Panc1 (cell line): ENCODE data around the gene SELENOS. TPM values are rescaled to one million over a fixed set of nuclear protein-coding genes. Genes with fewer than 3 reads are reported as not detected.

Source experiments
- ATAC-seq: fragments of 200-7000 bp; cut with Tn5 transposase; 2 replicates; pipeline ENCODE4 v1.9.1; 2020; ENCODE audit warnings: mild to moderate bottlenecking, moderate library complexity
- BruUV-seq: library from RNA; stranded (reverse); fragments of 400-500 nt; replicated peaks from 2 replicates; lab custom pipeline; 2021; lab: Mats Ljungman, UMichigan
- CTCF ChIA-PET: fragments of 300-600 bp; sonication (Branson Sonifier 250); formaldehyde crosslinking; loops from one replicate; lab custom pipeline; 2022; ENCODE audit warnings: antibody characterized with exemption; lab: Charles Lee
- POLR2A ChIA-PET: fragments of 300-600 bp; sonication (Branson Sonifier 250); formaldehyde crosslinking; loops from one replicate; lab custom pipeline; 2022; ENCODE audit warnings: antibody characterized with exemption; lab: Charles Lee
- DNase-seq: peaks from one replicate; pipeline ENCODE4 v3.0.0-alpha.2; 2010; ENCODE audit warnings: low read depth, low spot score
- H3K27ac ChIP-seq: 2 replicates; pipeline ENCODE4 v1.5.1; 2011; ENCODE audit warnings: mild to moderate bottlenecking, low read length, inconsistent platforms
- H3K27me3 ChIP-seq: fragments of 200-500 bp; sonication (Bioruptor generic); 2 replicates; pipeline ENCODE4 v1.6.0; 2014; ENCODE audit warnings: low read length, inconsistent platforms; ENCODE audit not compliant: control insufficient read depth, insufficient read depth
- H3K36me3 ChIP-seq: fragments of 200-500 bp; sonication (Bioruptor generic); 2 replicates; pipeline ENCODE4 v1.5.1; 2014; ENCODE audit warnings: inconsistent platforms, mild to moderate bottlenecking, low read length, moderate library complexity; ENCODE audit not compliant: control insufficient read depth, insufficient read depth
- H3K4me1 ChIP-seq: 2 replicates; pipeline ENCODE4 v1.5.1; 2011; ENCODE audit warnings: inconsistent platforms, mild to moderate bottlenecking, low read length, moderate library complexity; ENCODE audit not compliant: control insufficient read depth, insufficient read depth
- H3K4me3 ChIP-seq, 2 experiments: 2 replicates each; pipeline ENCODE4 v1.5.1; 2011 to 2012; ENCODE audit warnings: low read depth in 2 of 2, low read length in 2 of 2, mild to moderate bottlenecking in 2 of 2, inconsistent platforms in 1 of 2, moderate library complexity in 1 of 2
- H3K9me3 ChIP-seq: fragments of 200-500 bp; sonication (Bioruptor generic); 2 replicates; pipeline ENCODE4 v1.5.1; 2014; ENCODE audit warnings: low read depth, mild to moderate bottlenecking, inconsistent platforms, low read length, moderate library complexity; ENCODE audit not compliant: control insufficient read depth, insufficient read depth
- POLR2AphosphoS5 ChIP-seq: IDR thresholded peaks from 2 replicates; pipeline ENCODE4 v1.6.1; 2012; ENCODE audit warnings: mild to moderate bottlenecking, low read depth, low read length, moderate library complexity
- SIN3A ChIP-seq: IDR thresholded peaks from 2 replicates; pipeline ENCODE4 v1.6.1; 2012; ENCODE audit warnings: low read depth, mild to moderate bottlenecking, low read length, moderate library complexity, borderline replicate concordance; ENCODE audit not compliant: insufficient read depth
- TCF7L2 ChIP-seq: IDR thresholded peaks from 2 replicates; pipeline ENCODE4 v1.6.1; 2011; ENCODE audit warnings: mild to moderate bottlenecking, low read depth, low read length, inconsistent platforms
- in situ Hi-C: cut with HindIII; loops from 2 replicates; pipeline ENCODE4 v1.10.0; 2016; ENCODE audit warnings: low sequenced_read_pairs, low pct_unique_long_range_greater_than_20kb
- intact Hi-C: fragments of 100-400 bp; cut with micrococcal nuclease; formaldehyde crosslinking; loops from one replicate; pipeline ENCODE4 v1.10.0; 2022; ENCODE audit not compliant: unreplicated experiment
- total RNA-seq: library from RNA; stranded (reverse); gene quantifications from one replicate; pipeline ENCODE4 v1.2.1, GENCODE V29; 2021; ENCODE audit not compliant: unreplicated experiment
- TF ChIP-seq, protein P1 (sequence below): fragments of 450-650 bp; IDR thresholded peaks from 2 replicates; pipeline ENCODE4 v1.5.1; 2017; ENCODE audit warnings: mild to moderate bottlenecking
- TF ChIP-seq, protein P2 (sequence below), 2 experiments: IDR thresholded peaks; 2 replicates each; pipeline ENCODE4 v1.6.1; 2011 to 2012; ENCODE audit warnings: low read depth in 2 of 2, control low read depth in 1 of 2, low read length in 1 of 2, mild to moderate bottlenecking in 1 of 2, moderate library complexity in 1 of 2; ENCODE audit not compliant: insufficient read depth in 1 of 2

SELENOS gene
- total RNA-seq, 1 experiment from 2014 or later: 74.9 TPM

DNA sequence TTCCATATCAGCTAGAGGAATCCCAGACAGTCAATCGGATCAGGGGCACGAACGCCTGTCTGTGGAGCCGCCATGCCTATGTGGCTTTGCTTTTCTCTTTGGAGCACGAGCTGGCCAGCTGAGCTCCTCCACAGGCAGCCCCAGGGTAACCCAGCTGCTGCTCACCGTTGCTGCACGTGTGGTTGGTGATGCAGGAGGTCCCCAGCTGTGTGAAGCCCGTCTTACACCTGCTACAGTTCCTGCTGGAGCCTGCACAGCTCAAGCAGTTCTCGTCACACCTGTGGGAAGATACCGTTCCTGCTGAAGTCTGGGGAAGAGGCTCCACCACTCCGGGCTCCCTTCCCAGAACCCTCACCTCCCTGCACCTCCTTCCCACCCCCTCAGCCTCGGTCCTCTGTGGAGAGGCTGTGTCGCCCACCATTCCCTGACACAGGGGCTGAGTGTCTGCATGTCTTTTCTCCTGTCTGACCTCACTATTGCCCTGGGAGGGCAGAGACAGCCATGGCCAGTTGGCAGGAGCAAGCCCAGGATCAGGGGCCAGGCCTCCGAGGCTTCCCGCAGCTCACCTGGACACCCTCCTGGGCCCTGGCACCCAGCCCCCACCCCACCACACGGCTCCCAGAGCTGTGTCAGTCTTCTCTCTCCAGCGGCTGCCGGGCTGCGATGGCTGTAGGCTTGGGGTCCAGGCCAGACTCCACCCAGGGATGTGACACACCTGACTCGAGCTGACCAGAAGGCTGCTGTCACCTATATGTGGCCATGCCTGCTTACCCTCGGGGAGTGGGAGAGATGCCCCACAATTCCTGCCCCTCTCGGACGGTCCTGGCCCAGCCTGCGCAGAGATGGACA, 30.0 kb upstream of the SELENOS start:
- no peaks in the 10 kb centered on the region for H3K27me3 ChIP-seq
- H3K4me3 ChIP-seq: no peak overlapping the region
- no TSS peak for BruUV-seq
- ChIA-PET CTCF (no interaction called here), POLR2A (interaction anchor here (0.6 kb wide), 1 partner anchor 362 kb away, joined by 3 read pairs; no protein-coding TSS in a partner anchor)
- H3K9me3 ChIP-seq: no peaks in the 10 kb centered on the region
- ATAC-seq (peak; percentile 19), DNase-seq (no peak)
- H3K4me1 ChIP-seq: no peaks in the 10 kb centered on the region; the same call in 1 of the 2 replicates
- TF ChIP-seq TCF7L2: no peak
- TF ChIP-seq, protein P1, sequence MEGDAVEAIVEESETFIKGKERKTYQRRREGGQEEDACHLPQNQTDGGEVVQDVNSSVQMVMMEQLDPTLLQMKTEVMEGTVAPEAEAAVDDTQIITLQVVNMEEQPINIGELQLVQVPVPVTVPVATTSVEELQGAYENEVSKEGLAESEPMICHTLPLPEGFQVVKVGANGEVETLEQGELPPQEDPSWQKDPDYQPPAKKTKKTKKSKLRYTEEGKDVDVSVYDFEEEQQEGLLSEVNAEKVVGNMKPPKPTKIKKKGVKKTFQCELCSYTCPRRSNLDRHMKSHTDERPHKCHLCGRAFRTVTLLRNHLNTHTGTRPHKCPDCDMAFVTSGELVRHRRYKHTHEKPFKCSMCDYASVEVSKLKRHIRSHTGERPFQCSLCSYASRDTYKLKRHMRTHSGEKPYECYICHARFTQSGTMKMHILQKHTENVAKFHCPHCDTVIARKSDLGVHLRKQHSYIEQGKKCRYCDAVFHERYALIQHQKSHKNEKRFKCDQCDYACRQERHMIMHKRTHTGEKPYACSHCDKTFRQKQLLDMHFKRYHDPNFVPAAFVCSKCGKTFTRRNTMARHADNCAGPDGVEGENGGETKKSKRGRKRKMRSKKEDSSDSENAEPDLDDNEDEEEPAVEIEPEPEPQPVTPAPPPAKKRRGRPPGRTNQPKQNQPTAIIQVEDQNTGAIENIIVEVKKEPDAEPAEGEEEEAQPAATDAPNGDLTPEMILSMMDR: no peak
- no peak for TF ChIP-seq POLR2AphosphoS5
- TF ChIP-seq SIN3A: no peak
- TF ChIP-seq, protein P2, sequence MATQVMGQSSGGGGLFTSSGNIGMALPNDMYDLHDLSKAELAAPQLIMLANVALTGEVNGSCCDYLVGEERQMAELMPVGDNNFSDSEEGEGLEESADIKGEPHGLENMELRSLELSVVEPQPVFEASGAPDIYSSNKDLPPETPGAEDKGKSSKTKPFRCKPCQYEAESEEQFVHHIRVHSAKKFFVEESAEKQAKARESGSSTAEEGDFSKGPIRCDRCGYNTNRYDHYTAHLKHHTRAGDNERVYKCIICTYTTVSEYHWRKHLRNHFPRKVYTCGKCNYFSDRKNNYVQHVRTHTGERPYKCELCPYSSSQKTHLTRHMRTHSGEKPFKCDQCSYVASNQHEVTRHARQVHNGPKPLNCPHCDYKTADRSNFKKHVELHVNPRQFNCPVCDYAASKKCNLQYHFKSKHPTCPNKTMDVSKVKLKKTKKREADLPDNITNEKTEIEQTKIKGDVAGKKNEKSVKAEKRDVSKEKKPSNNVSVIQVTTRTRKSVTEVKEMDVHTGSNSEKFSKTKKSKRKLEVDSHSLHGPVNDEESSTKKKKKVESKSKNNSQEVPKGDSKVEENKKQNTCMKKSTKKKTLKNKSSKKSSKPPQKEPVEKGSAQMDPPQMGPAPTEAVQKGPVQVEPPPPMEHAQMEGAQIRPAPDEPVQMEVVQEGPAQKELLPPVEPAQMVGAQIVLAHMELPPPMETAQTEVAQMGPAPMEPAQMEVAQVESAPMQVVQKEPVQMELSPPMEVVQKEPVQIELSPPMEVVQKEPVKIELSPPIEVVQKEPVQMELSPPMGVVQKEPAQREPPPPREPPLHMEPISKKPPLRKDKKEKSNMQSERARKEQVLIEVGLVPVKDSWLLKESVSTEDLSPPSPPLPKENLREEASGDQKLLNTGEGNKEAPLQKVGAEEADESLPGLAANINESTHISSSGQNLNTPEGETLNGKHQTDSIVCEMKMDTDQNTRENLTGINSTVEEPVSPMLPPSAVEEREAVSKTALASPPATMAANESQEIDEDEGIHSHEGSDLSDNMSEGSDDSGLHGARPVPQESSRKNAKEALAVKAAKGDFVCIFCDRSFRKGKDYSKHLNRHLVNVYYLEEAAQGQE (IDR thresholded peaks at IDR 0.05; ENCODE audit: insufficient read depth in 1 of 2, low read depth in 2 of 2, low read length in 1 of 2): no peak
- intact Hi-C loops: no loop called here
- in situ Hi-C loops: no loop called here
- H3K27ac ChIP-seq: no peak overlapping the region
- H3K36me3 ChIP-seq: no peaks in the 10 kb centered on the region

DNA sequence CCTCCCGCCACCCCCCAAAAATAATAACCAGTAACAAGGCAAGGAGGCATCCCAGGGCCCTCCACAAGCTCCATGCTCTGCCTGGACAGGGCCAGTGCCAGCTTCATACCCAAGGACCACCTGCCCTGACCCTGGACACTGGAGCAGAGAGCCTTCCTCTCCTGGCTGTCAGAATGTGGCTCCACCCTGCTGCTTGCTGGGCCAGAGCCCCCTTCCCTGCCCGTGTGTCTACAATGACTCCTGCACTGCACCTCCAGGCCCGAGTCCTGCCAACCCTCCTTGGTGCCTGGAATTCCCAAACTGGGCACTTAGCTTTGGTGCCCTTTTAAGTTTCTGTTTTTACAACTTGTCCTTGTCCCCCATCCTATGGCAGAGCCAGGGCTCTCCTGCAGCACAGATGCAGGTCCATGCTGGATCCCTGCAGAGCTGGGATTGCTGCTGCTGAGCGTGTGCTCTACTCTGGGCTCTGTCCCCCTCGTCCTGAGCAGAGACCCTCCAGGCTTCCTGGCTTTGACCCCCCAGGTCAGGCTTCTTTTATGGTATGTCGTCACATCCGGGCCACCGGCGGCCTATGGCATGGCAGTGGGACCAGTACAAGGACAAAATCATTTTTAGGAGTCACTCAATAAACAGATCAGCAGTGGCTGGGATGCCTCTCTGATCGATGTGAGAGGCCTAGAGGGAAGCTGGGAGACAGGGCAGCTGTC, 29.2 kb upstream of the SELENOS start:
- DNase-seq: no peak
- Histone ChIP-seq H3K4me3 (no peak overlapping the region), H3K4me1 (no peaks in the 10 kb centered on the region; the same call in 1 of the 2 replicates), H3K9me3 (no peaks in the 10 kb centered on the region), H3K27me3 (no peaks in the 10 kb centered on the region), H3K27ac (no peak overlapping the region), H3K36me3 (no peaks in the 10 kb centered on the region)
- TF ChIP-seq, protein P1: no peak
- TF ChIP-seq POLR2AphosphoS5 (no peak), SIN3A (no peak), TCF7L2 (no peak)
- TF ChIP-seq, protein P2 (IDR thresholded peaks at IDR 0.05; ENCODE audit: insufficient read depth in 1 of 2, low read depth in 2 of 2, low read length in 1 of 2): no peak
- ATAC-seq: peak; percentile 27; the same call in 1 of the 2 replicates
- ChIA-PET POLR2A (no interaction called here), CTCF (no interaction called here)
- intact Hi-C loops: no loop called here
- in situ Hi-C loops: no loop called here
- no TSS peak for BruUV-seq
